ENCODE data around the gene NR4A1. TPM values are rescaled to one million over a fixed set of nuclear protein-coding genes. Genes with fewer than 3 reads are reported as not detected.

Gene NR4A1
- total RNA-seq, 2 donors from 2014 or later: 17.7 to 18.4 TPM

GRCh38 chr12:52073531-52074381 lies 22.5 kb downstream of the NR4A1 start:
- Mint-ChIP-seq H3K27me3 (ENCODE audit: insufficient read depth) (no peaks in the 10 kb centered on the region), H3K4me1 (peaks cover 16% of the 10 kb centered on the region), H3K9me3 (peaks cover 1% of the 10 kb centered on the region), H3K4me3 (no peak overlapping the region), H3K36me3 (ENCODE audit: low read depth) (peaks cover 48% of the 10 kb centered on the region), H3K27ac (no peak overlapping the region)
- Histone ChIP-seq H3K27ac (ENCODE audit: low read depth, low read length) (no peak overlapping the region), H3K9me3 (ENCODE audit: control insufficient read depth, low read length) (no peaks in the 10 kb centered on the region), H3K27me3 (ENCODE audit: control insufficient read depth, insufficient read depth, low read length, poor library complexity, severe bottlenecking) (no peaks in the 10 kb centered on the region), H3K4me1 (ENCODE audit: control insufficient read depth, insufficient read depth, low read length) (no peaks in the 10 kb centered on the region), H3K4me3 (ENCODE audit: low read length) (no peak overlapping the region), H3K9ac (ENCODE audit: extremely low read depth, low read length, poor library complexity, severe bottlenecking) (no peak overlapping the region), H3K36me3 (ENCODE audit: control insufficient read depth, insufficient read depth, low read length) (peaks cover 46% of the 10 kb centered on the region)
- 93 to 99% methylated on average over 12 to 23 of the region's 23 CpGs for WGBS, 2 experiments (ENCODE audit: insufficient coverage in 1 of 2, insufficient read length in 1 of 2)
- TF ChIP-seq CTCF (conservative IDR thresholded peaks at IDR 0.05): no peak
- DNase-seq: no peak

DNA sequence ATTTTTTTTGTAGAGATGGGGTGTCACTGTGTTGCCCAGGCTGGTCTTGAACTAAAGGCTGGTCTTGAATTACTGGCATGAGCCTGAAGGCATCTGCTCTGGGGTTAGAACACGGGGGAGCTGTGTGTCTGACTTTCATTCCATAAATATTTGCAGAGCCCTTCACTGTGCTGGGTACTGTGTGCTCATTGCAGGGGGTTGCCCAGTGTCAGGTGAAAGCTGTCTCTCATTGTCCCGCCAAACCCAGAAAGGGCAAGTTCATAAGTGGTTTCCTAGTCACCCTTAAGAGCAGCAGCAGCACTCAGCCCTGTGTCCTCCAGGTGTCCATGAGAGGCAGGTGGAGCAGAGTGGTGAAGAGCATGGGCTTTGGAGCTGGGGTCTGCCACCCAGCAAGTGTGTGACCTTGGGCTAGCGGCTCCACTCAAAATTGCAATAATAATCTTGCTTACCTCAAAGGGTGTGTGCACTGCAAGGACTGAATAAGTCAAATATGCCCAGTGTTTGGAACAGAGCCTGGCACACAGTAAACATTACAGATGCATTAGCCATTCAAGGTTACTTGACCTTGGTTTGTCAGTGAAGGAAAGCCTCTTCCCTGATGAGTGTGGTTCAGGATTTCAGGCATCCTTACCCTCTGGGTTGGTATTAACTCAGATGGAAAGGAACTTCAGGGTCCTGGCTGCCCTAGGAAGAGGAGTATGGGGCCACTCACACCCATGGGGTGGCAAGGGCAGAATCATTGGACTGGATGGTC lies 23.9 kb downstream of the NR4A1 start:
- TF ChIP-seq CTCF (conservative IDR thresholded peaks at IDR 0.05): no peak
- peaks cover 48% of the 10 kb centered on the region for H3K36me3 Mint-ChIP-seq (ENCODE audit: low read depth)
- peaks cover 11% of the 10 kb centered on the region for H3K4me1 Mint-ChIP-seq
- Histone ChIP-seq H3K4me1 (ENCODE audit: control insufficient read depth, insufficient read depth, low read length) (no peaks in the 10 kb centered on the region), H3K9me3 (ENCODE audit: control insufficient read depth, low read length) (no peaks in the 10 kb centered on the region), H3K27ac (ENCODE audit: low read depth, low read length) (no peak overlapping the region), H3K36me3 (ENCODE audit: control insufficient read depth, insufficient read depth, low read length) (peaks cover 51% of the 10 kb centered on the region), H3K9ac (ENCODE audit: extremely low read depth, low read length, poor library complexity, severe bottlenecking) (no peak overlapping the region), H3K4me3 (ENCODE audit: low read length) (no peak overlapping the region), H3K27me3 (ENCODE audit: control insufficient read depth, insufficient read depth, low read length, poor library complexity, severe bottlenecking) (no peaks in the 10 kb centered on the region)
- no peak for DNase-seq
- 86 to 95% methylated on average over 1 to 3 of the region's 3 CpGs for WGBS, 2 experiments (ENCODE audit: insufficient coverage in 1 of 2, insufficient read length in 1 of 2)
- H3K27ac Mint-ChIP-seq: no peak overlapping the region
- H3K9me3 Mint-ChIP-seq: no peaks in the 10 kb centered on the region
- H3K27me3 Mint-ChIP-seq (ENCODE audit: insufficient read depth): peaks cover 2% of the 10 kb centered on the region
- no peak overlapping the region for H3K4me3 Mint-ChIP-seq

- Mint-ChIP-seq H3K27ac (no peak overlapping the region), H3K36me3 (ENCODE audit: low read depth) (peaks cover 48% of the 10 kb centered on the region), H3K4me1 (peaks cover 4% of the 10 kb centered on the region), H3K4me3 (no peak overlapping the region), H3K27me3 (ENCODE audit: insufficient read depth) (peaks cover 2% of the 10 kb centered on the region), H3K9me3 (no peaks in the 10 kb centered on the region)
- Histone ChIP-seq H3K9ac (ENCODE audit: extremely low read depth, low read length, poor library complexity, severe bottlenecking) (no peak overlapping the region), H3K36me3 (ENCODE audit: control insufficient read depth, insufficient read depth, low read length) (peaks cover 51% of the 10 kb centered on the region), H3K9me3 (ENCODE audit: control insufficient read depth, low read length) (no peaks in the 10 kb centered on the region), H3K4me1 (ENCODE audit: control insufficient read depth, insufficient read depth, low read length) (no peaks in the 10 kb centered on the region), H3K27me3 (ENCODE audit: control insufficient read depth, insufficient read depth, low read length, poor library complexity, severe bottlenecking) (no peaks in the 10 kb centered on the region), H3K4me3 (ENCODE audit: low read length) (no peak overlapping the region), H3K27ac (ENCODE audit: low read depth, low read length) (no peak overlapping the region)
- DNase-seq: no peak
- 93 to 96% methylated on average over 15 to 16 of the region's 16 CpGs for WGBS, 2 experiments (ENCODE audit: insufficient coverage in 1 of 2, insufficient read length in 1 of 2)
- no peak for TF ChIP-seq CTCF (conservative IDR thresholded peaks at IDR 0.05)
Measured at GRCh38 chr12:52076811-52077210, 25.6 kb downstream of the NR4A1 start.

All from endodermal cell (in vitro differentiated cells).